ENCODE data around the gene BAK1.
"Not testable (repeated sequence)": the region's sequence is repeated elsewhere in the genome, so short reads cannot be mapped to it uniquely, and the experiment has no call there.

BAK1 gene

GRCh38 chr6:33586108-33586640, 6.1 kb upstream of the BAK1 start:
- no peak for DNase-seq (ENCODE audit: low read depth)

GRCh38 chr6:33585403-33586107, 5.5 kb upstream of the BAK1 start:
- peak; percentile 51 for DNase-seq (ENCODE audit: low read depth)

GRCh38 chr6:33584700-33585402, 4.8 kb upstream of the BAK1 start:
- DNase-seq (ENCODE audit: low read depth): no peak

GRCh38 chr6:33583591-33584155, 3.6 kb upstream of the BAK1 start:
- no peak for DNase-seq (ENCODE audit: low read depth)

- no peak for DNase-seq (ENCODE audit: low read depth)
Measured at GRCh38 chr6:33581186-33581585, 1.1 kb upstream of the BAK1 start.

- no peak for DNase-seq (ENCODE audit: low read depth)
Measured at GRCh38 chr6:33578588-33579011, 1.5 kb downstream of the BAK1 start.

GRCh38 chr6:33578164-33578563, 1.9 kb downstream of the BAK1 start:
- DNase-seq (ENCODE audit: low read depth): no peak

GRCh38 chr6:33577718-33578117, 2.4 kb downstream of the BAK1 start:
- DNase-seq (ENCODE audit: low read depth): no peak

- no peak for DNase-seq (ENCODE audit: low read depth)
Measured at GRCh38 chr6:33577106-33577535, 3.0 kb downstream of the BAK1 start.

GRCh38 chr6:33576668-33577067, 3.4 kb downstream of the BAK1 start:
- no peak for DNase-seq (ENCODE audit: low read depth)

GRCh38 chr6:33575211-33575610, 4.9 kb downstream of the BAK1 start:
- no peak for DNase-seq (ENCODE audit: low read depth)

GRCh38 chr6:33571637-33572316, 8.3 kb downstream of the BAK1 start:
- DNase-seq (ENCODE audit: low read depth): no peak

GRCh38 chr6:33570806-33571636, 9.1 kb downstream of the BAK1 start:
- peak; percentile 71 for DNase-seq (ENCODE audit: low read depth)

- DNase-seq (ENCODE audit: low read depth): no peak
Measured at GRCh38 chr6:33568826-33569570, 11.1 kb downstream of the BAK1 start.

GRCh38 chr6:33567836-33568235, 12.2 kb downstream of the BAK1 start:
- no peak for DNase-seq (ENCODE audit: low read depth)

GRCh38 chr6:33566182-33567084, 13.6 kb downstream of the BAK1 start:
- DNase-seq (ENCODE audit: low read depth): peak; percentile 73

- DNase-seq (ENCODE audit: low read depth): no peak
Measured at GRCh38 chr6:33558801-33559200, 21.3 kb downstream of the BAK1 start.

GRCh38 chr6:33557376-33557775, 22.7 kb downstream of the BAK1 start:
- DNase-seq (ENCODE audit: low read depth): no peak

GRCh38 chr6:33552883-33553282, 27.2 kb downstream of the BAK1 start:
- not testable (repeated sequence) for DNase-seq (ENCODE audit: low read depth)

GRCh38 chr6:33552252-33552651, 27.8 kb downstream of the BAK1 start:
- no peak for DNase-seq (ENCODE audit: low read depth)

Measured in iris pigment epithelial cell (primary cell).